Activated CD8-positive, alpha-beta memory T cell treated with anti-CD3 and anti-CD28 coated beads for 4 hours (primary cell): Measurements from ENCODE around the gene OR1S1.
"Not testable (repeated sequence)": the region's sequence is repeated elsewhere in the genome, so short reads cannot be mapped to it uniquely, and the experiment has no call there.

Source experiments
- DNase-seq, 2 donors: peaks; one replicate each; pipeline ENCODE4 v3.0.0-alpha.2; 2020; ENCODE audit warnings: low read depth in 2 of 2

OR1S1 gene

DNA sequence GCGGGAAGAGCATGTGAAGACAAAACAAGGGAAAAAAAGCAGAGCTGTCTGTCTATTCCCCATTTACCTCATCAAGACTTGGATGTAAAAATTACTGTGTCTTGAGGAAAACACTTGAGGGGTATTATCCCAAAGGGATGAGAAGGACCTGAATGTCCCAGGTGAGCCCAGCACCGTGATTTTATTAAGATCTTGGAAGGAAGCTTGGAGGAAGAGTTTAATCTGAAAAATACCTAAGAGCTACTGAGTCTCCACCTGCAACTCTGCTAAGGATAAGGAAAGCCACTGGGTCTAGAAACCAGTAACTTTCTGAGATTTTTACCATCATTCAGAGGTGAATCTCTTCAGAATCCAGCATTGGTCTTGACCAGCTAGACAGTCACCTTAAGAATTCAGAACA, at the start of gene OR1S1:
TSS of gene OR1S1 (plus strand) at position 301 of the 400 bp plus-strand sequence.
- not testable (repeated sequence) for DNase-seq

DNA sequence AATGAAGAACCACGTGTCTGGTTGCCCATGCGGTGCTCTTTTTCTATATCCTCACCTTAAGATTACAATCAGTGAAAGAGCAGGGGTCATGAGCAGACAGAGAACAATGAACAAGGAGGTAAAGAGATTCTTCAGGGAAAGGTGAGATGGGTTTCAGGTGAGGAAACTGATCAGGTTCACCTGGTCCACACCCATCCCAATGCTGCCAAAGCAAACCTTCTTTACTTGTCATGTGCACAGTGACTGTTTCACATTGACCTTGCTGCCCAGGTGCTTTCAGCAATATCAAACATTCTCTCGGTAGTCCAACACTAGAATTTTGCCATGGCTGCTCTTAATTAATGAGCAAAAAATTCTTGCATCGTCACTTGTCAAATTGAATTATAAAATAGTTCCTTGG, 48.1 kb upstream of the OR1S1 start:
- no peak for DNase-seq

DNA sequence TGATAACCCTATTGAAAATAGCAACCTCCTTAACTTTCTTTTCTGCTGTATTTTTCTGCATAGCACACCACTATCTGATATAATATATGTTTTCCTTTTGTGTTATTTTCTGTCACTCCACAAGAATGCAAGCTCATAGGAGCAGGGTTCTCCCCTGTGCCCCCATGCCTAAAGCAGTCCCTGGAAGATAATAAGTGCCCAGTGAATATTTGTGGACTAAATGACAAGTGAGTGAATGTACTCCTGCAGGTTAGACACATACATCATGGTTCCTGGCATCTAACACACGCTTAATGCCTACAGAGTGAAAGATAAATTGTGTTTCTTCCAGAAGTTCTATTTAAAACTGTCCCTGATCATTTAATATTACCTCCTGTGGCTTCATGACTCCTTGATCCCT, 47.5 kb upstream of the OR1S1 start:
- DNase-seq, result no peak

DNA sequence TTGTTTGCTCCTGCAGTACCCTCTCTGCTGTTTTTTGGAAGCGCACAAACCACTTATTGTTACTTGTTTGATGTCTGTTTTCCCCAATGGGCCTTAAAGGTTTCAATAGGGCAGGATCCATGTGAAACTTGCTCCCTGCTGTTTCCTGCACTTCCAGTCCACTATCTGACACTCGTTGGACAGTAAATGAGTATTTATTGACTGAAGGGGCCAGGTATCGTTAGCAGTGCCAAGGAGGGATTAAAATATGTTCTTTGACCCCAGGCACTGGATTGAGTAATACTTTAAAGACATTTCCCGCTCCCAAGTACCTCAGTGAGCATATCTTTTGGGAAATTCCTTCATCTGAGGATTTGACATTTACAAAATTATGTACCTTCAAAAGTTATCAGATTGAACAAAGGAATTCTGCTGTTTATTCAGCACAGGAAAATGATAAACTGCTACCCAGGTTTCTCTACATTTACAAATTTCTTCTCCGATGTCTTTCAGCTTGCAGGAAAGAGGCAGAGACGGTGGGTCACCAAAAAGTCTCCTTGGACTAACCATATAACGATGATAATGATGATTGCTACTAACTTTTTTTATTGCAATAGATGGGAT, 46.9 kb upstream of the OR1S1 start:
- no peak for DNase-seq

DNA sequence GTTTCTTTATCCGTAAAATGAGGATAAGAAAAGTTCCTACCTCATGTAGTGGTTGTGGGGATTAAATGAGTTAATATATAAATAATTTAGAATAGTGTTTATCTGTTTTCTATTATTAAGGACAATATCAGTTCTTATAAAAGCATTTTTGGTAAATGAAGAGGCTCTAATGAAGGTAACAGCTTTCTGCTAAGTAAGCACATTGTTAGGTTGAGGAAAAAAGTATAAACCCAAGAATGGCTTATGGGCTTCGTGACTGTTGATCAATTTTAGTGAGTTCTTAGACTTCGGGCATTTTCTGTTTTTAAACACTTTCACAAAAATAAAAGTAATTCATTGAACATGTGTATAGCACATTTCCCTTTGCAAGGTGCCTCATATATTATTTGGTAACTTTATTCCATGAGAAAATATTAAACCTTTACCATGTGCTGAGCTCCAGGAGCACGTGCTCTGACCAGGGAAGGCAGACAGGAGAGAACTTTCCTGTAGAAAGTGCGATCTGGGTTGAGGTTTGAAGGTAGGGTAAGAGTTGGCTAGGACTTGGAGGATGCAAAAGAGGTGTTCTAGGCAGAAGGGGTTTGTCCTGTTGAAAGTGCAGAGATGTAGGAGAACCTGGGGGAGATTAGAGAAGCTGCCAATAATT, 35.0 kb upstream of the OR1S1 start:
- DNase-seq, result no peak

DNA sequence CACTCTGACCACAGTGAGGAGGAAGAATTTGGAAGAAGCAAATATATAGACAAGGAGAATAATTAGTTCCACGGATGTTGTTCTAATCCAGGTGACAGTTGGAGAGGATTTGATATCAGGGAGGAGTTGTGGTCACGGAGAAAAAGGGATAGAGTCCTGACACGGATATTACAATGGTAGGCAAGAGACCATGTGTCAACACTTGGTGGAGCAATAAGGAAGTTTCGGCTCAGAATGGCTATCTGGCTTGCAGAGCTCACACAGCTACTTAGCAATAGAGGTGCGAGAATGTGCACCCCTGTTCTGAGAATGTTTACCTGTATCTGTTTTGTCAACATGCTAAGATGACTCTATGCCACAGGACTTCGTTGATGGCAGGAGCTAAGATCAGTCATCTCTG, 34.1 kb upstream of the OR1S1 start:
- no peak for DNase-seq

DNA sequence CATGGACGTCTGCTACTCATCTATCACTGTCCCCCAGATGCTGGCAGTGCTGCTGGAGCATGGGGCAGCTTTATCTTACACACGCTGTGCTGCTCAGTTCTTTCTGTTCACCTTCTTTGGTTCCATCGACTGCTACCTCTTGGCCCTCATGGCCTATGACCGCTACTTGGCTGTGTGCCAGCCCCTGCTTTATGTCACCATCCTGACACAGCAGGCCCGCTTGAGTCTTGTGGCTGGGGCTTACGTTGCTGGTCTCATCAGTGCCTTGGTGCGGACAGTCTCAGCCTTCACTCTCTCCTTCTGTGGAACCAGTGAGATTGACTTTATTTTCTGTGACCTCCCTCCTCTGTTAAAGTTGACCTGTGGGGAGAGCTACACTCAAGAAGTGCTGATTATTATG, 32.9 kb upstream of the OR1S1 start:
- no peak for DNase-seq

DNA sequence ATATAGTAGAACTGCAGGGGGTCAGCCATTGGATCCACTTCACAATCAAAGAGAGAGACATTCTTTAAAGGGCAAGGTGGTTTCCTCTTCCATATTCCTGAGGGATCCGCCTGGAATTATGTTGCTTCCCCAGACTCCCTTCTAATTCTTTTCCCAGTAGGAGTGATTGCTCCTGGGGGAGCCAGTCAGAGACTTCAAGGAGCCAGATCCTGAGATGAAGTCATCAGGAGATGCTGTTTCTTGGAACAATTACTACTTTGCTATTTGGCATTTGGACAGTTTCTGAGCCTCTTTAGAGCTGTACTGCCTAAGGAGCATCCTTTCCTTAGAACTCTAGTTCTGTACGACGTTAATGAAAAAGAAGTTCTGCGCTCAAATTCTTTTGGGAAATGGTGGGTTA, 25.6 kb upstream of the OR1S1 start:
- DNase-seq, result no peak

DNA sequence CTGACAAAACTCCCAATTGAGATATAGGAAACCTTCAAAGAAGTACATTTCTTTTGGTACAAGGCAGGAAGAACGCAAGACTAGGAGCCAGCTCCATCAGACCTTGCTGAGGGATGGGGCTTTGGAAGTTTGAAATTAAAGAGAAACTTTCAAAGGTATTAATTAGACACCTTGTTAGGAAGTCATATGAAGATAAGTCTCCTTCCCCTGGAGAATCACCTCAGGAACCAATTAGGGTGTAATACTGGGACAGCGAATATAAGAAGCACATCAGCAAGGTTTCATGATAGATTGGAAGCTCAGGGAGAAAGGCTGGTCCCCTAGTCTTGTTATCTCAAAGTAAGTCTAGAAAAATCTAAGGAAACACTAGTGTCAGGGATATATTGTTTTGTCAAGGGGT, 23.8 kb upstream of the OR1S1 start, which contains the start of gene OR9Q2:
TSS of gene OR9Q2 (plus strand) at position 301 of the 400 bp plus-strand sequence. CDS start 1,421 bp downstream, outside the sequence.
- DNase-seq, result no peak

DNA sequence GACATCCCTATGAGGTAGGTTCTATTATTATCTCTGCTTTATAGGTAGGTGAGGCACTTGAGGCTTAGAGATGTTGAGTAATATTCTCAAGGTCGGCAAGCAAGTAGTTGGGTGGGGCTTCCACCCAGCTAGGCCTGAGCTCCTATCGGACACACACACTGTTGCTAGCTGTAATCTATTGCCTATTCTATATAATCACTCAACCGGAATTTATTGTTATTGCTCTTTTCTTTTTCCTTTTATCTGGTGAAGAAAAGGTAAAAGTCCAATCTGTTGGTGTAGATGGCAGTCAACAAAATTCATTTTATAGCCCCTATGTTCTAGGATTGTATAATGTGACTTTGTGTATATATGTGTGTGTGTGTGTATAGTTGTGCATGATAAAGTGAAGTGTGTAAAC, 20.3 kb upstream of the OR1S1 start:
- no peak for DNase-seq

DNA sequence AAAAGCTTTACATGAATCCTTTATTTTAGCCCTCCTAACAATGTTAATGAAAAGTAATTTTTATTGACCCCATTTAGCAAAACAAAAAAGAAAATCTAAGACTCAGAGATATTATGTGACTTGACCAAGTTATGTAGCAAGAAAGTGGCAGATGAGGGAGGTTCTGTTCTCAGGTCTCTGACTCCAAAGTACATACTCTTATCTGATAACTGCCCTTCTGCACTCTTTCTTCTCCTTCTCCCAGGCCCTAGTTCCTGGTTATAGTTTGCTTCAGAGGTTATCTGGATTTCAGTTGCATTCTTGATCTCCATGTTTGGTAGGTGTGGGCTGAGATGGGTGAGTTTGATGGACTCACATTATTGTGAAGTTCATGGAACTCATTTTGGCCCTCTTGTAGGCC, 19.1 kb upstream of the OR1S1 start:
- no peak for DNase-seq

DNA sequence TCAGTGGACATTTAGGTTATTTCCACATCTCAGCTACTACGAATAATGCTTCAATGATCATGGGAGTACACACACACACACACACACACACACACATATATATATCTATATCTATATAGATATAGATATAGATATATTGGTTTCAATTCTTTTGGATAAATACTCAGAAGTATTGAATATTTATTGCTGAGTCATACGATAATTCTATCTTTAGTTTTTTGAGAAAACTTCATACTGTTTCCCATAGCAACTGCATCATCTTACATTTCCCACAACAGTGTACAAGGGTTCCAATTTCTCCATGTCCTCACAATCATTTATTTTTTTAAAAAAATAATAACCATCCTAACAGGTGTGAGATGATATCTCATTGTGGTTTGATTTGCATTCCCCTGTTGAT, 16.6 kb upstream of the OR1S1 start:
- no peak for DNase-seq

DNA sequence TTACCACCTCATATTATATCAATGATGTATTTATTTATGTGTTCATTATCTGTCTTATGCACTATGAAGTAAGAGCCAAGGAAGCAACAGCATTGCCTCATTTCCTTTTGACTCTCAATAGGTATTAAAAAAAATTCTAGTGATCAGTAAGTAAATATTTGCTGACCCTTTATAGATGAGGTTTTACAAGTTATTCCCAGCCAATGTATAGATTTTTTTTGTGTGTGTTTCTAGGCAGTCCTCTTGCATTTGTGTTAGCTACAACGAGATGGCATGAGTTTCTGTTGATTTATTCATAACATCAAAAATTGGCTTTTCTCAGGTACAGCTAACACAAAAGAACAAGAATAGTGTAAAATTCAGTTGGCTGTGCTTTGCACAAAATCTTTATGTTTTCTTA, 13.2 kb upstream of the OR1S1 start:
- no peak for DNase-seq

DNA sequence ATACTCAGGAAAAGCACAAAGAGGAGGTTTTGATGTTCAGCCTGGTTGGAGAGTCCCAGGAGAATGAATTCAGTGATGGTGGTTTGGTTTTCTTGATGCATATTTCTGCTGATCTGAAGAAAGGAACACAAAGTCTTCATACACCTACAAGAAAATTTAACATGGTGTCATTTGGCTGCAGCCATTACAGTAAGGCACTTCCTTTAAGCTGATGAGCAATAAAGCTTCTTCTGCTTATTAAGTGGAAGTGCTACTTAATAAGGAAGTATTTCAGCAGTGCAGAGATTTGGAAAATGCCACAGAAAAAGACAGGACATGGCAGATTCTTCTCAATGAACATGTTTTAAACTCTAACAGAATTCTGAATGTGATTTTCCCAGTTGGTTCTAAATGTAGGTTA, 8.5 kb upstream of the OR1S1 start, which contains the start of gene OR1S2:
TSS of gene OR1S2 (minus strand) at position 101 of the 400 bp plus-strand sequence. CDS start at position 101, 0 bp downstream.
- no peak for DNase-seq

DNA sequence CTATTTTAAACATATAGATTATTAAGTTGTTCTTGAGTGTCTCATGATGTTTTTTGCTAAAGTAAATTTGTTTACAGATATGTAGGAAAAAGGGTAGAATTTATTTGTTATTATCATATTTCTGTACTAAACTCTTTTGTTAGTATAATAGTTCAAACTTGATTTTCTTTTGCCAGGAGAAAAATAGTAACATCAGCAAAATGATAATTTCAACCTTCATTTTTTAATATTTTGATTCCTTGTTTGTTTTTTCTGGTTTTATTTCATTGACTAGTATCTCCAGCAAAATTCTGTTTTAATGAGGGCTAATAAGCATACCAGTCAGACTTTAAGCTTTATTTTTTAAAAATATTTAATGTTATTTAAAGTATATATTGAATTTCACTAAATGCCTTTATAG, 4.0 kb downstream of the OR1S1 start:
- no peak for DNase-seq

DNA sequence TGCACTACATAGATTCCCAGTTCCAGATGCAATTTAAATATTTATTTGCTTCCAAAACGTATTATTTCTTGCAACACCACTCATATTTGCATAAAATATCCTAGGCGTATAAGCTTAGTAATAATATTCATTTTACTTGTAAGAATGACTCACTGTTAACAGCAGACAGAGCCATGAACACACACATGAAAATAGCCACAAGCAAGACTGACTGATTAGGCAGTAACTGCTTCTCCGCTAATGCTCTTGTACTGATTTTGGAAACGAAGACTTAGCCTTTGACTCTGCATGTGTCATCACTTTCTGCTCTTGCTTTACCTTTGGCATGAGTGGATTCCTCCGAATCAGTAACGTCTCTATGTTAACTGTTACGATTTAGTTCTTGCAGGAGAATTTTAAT, 10.2 kb downstream of the OR1S1 start:
- no peak for DNase-seq

DNA sequence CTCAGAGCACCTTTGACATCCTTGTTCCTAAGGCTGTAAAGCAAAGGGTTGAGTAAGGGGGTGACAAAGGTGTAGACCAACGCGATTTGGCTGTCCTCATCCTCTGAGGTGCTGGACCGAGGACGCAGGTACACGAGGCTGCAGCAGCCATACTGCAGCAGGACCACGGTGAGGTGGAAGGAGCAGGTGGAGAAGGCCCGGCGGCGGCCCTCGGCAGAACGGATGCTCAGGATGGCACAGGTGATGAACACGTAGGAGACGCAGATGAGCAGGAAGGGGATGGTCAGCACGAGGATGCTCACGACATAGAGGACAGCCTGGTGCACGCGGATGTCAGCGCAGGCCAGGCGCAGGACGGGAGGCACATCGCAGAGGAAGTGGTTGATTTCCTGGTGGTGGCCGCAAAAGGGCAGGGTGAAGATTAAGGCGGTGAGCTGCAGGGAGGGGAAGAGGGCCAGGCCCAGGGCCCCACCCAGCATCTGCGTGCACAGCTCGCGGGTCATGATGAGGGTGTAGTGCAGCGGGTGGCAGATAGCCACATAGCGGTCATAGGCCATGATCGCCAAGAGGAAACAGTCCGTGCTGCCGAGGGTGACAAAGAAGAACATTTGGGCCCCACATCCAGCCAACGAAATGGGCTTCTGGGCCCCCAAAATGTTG, 15.6 kb downstream of the OR1S1 start:
- DNase-seq, result no peak

DNA sequence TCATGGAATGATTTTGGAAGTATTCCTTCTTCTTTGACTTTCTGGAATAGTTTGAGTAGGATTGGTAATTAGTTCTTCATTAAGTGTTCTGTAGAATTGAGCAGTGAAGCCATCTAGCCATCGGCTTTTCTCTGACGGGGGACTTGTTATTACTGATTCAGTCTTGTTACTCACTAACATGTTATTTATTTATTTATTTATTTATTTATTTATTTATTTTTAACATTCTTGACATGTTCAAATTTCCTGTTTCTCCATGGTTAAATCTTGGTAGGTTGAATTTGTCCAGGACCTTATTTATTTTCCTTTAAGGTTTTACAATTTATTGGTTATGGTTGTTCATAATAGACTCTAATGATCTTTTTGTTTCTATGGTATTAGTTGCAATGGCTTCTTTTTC, 31.4 kb downstream of the OR1S1 start:
- no peak for DNase-seq

DNA sequence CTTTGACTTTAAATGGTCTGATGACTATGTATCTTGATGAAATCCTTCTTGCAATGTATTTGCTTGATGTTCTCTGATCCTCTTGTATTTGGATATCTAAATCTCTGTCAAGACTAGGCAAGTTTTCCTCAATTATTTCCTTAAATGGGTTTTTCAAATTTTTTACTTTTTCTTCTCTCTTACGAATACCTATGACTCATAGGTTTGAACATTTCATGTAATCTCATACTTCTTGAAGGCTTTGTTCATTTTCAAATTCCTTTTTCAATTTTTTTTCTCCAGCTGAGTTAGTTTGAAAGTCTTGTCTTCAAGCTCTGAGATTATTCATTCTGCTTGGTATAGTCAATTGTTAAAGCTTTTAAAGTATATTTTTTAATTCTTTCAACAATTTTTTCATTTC, 42.4 kb downstream of the OR1S1 start:
- no peak for DNase-seq

DNA sequence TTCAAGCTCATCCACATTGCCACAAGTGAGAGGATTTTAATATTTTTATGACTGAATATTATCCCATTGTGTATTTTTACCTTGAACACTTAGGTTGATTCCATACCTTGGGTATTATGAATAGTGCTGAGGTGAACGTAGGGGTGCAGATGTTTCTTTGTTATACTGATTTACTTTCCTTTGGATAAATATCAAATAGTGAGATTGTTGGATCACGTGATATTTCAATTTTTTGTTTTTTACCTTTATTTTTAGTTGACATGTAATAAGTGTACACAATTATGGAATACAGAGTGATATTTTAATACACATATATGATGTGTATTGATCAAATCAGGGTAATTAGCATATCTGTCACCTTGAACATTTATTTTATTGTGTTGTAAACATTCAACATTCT, 47.5 kb downstream of the OR1S1 start:
- DNase-seq, result no peak
